Colonic mucosa (tissue), 4 donors: ENCODE measurements around the gene NEU3. TPM values are rescaled to one million over a fixed set of nuclear protein-coding genes. Genes with fewer than 3 reads are reported as not detected.
A peak's percentile ranks its signal among the peaks of the same experiment; 100 is the strongest.
"Not testable (repeated sequence)": the region's sequence is repeated elsewhere in the genome, so short reads cannot be mapped to it uniquely, and the experiment has no call there.

Experiments
- DNase-seq: peaks from one replicate; pipeline ENCODE4 v3.0.0-alpha.2; 2020
- H3K27ac ChIP-seq: fragments of 200-600 bp; one replicate; pipeline ENCODE4 v1.8.0; 2021
- H3K27me3 ChIP-seq: fragments of 200-600 bp; one replicate; pipeline ENCODE4 v1.8.0; 2021
- H3K36me3 ChIP-seq: fragments of 200-600 bp; one replicate; pipeline ENCODE4 v1.8.0; 2021
- H3K4me1 ChIP-seq: fragments of 200-600 bp; one replicate; pipeline ENCODE4 v1.8.0; 2021; ENCODE audit warnings: mild to moderate bottlenecking
- H3K4me3 ChIP-seq: fragments of 200-600 bp; one replicate; pipeline ENCODE4 v1.8.0; 2021
- H3K9ac ChIP-seq, 2 donors: one replicate each; pipeline ENCODE4 v1.7.0; 2013; ENCODE audit warnings: control low read depth in 2 of 2, low read depth in 2 of 2, low read length in 2 of 2
- H3K9me3 ChIP-seq: fragments of 200-600 bp; one replicate; pipeline ENCODE4 v1.8.0; 2021
- intact Hi-C: fragments of 100-400 bp; cut with DNase I; formaldehyde crosslinking; loops from one replicate; pipeline ENCODE4 v1.14.1; 2022
- total RNA-seq, 2 donors: library from RNA; stranded (reverse); fragmentation: NEBNext Ultra II Directional in 1 of 2; extraction: Animal tissue kit (Norgen Biotek cat#: 25700) in 1 of 2; gene quantifications; one replicate each; pipeline ENCODE4 v1.2.1, GENCODE V29; 2021
- TF ChIP-seq, protein P1 (sequence below): fragments of 200-600 bp; IDR thresholded peaks from one replicate; pipeline ENCODE4 v1.8.0; 2022; ENCODE audit warnings: antibody characterized with exemption, mild to moderate bottlenecking
- donor health status: healthy.
- donor health status: DM: no; HTN: no; CAD: no.
- donor health status: DM: no; HTN: no; CAD: no.

Gene NEU3
- total RNA-seq, 2 donors from 2014 or later = 3.3 to 8.1 TPM

DNA sequence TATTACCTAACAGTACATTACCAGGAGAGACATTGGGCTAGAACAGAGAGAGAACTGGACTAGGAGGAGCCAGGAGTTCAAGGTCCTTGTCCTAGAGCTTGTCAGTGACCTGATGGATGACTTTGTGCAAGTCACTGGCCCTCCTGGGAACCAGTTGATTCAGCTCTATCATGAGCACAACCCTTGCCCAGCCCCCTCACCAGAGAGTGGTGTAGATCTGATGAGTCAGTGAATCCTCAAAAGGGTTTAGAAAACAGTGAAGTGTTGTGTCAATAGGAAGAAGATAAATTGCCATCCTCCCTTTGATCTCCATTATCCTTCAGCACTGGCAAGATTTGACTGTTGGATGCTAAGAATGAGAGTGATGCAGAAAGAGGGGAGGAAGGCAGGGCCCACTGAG is 24.3 kb downstream of the NEU3 start:
- intact Hi-C loops = no loop called here
- H3K9ac ChIP-seq = no peak overlapping the region
- H3K27ac ChIP-seq = no peak overlapping the region
- TF ChIP-seq, protein P1, sequence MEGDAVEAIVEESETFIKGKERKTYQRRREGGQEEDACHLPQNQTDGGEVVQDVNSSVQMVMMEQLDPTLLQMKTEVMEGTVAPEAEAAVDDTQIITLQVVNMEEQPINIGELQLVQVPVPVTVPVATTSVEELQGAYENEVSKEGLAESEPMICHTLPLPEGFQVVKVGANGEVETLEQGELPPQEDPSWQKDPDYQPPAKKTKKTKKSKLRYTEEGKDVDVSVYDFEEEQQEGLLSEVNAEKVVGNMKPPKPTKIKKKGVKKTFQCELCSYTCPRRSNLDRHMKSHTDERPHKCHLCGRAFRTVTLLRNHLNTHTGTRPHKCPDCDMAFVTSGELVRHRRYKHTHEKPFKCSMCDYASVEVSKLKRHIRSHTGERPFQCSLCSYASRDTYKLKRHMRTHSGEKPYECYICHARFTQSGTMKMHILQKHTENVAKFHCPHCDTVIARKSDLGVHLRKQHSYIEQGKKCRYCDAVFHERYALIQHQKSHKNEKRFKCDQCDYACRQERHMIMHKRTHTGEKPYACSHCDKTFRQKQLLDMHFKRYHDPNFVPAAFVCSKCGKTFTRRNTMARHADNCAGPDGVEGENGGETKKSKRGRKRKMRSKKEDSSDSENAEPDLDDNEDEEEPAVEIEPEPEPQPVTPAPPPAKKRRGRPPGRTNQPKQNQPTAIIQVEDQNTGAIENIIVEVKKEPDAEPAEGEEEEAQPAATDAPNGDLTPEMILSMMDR = no peak
- no peak for DNase-seq
- H3K4me3 ChIP-seq = no peak overlapping the region
- no peaks in the 10 kb centered on the region for H3K36me3 ChIP-seq
- no peaks in the 10 kb centered on the region for H3K4me1 ChIP-seq
- no peaks in the 10 kb centered on the region for H3K27me3 ChIP-seq
- H3K9me3 ChIP-seq = no peaks in the 10 kb centered on the region

GRCh38 chr11:75014129-75014528 is 25.4 kb downstream of the NEU3 start:
- Histone ChIP-seq H3K9me3 (no peaks in the 10 kb centered on the region), H3K27ac (no peak overlapping the region), H3K36me3 (no peaks in the 10 kb centered on the region), H3K9ac (no peak overlapping the region), H3K4me3 (no peak overlapping the region), H3K4me1 (no peaks in the 10 kb centered on the region), H3K27me3 (no peaks in the 10 kb centered on the region)
- no peak for DNase-seq
- TF ChIP-seq, protein P1 = no peak
- intact Hi-C loops = no loop called here

GRCh38 chr11:75019200-75019599 is 30.5 kb downstream of the NEU3 start:
- H3K4me3 ChIP-seq, H3K27me3 ChIP-seq, H3K4me1 ChIP-seq, H3K9me3 ChIP-seq, DNase-seq, H3K36me3 ChIP-seq, H3K9ac ChIP-seq, H3K27ac ChIP-seq, intact Hi-C loops: not testable (repeated sequence)

- H3K4me1 ChIP-seq, H3K27me3 ChIP-seq, H3K9me3 ChIP-seq, DNase-seq, H3K27ac ChIP-seq, H3K36me3 ChIP-seq, H3K9ac ChIP-seq, H3K4me3 ChIP-seq: not testable (repeated sequence)
- intact Hi-C loops = loop anchor here (5.0 kb wide), 1 partner anchor 122 kb away; no protein-coding TSS in a partner anchor
Measured at GRCh38 chr11:75020328-75020727, 31.6 kb downstream of the NEU3 start.

GRCh38 chr11:75022296-75022695 is 33.6 kb downstream of the NEU3 start:
- H3K9me3 ChIP-seq = no peaks in the 10 kb centered on the region
- H3K27me3 ChIP-seq = no peaks in the 10 kb centered on the region
- H3K4me3 ChIP-seq = no peak overlapping the region
- H3K36me3 ChIP-seq = no peaks in the 10 kb centered on the region
- H3K27ac ChIP-seq = no peak overlapping the region
- no peaks in the 10 kb centered on the region for H3K4me1 ChIP-seq
- H3K9ac ChIP-seq = no peak overlapping the region
- intact Hi-C loops = loop anchor here (2.0 to 5.0 kb wide), 2 partner anchors 120 to 227 kb away; no protein-coding TSS in a partner anchor
- TF ChIP-seq, protein P1 = no peak
- no peak for DNase-seq

GRCh38 chr11:75022759-75023396 is 34.1 kb downstream of the NEU3 start:
- Histone ChIP-seq H3K4me3 (no peak overlapping the region), H3K27me3 (no peaks in the 10 kb centered on the region), H3K36me3 (no peaks in the 10 kb centered on the region), H3K27ac (no peak overlapping the region), H3K9me3 (no peaks in the 10 kb centered on the region), H3K9ac (no peak overlapping the region), H3K4me1 (no peaks in the 10 kb centered on the region)
- DNase-seq = peak; percentile 82
- intact Hi-C loops = loop anchor here (2.0 to 5.0 kb wide), 2 partner anchors 119 to 226 kb away; no protein-coding TSS in a partner anchor
- TF ChIP-seq, protein P1 = peak; percentile 100
